Rectal smooth muscle tissue (tissue), 1 donor: ENCODE measurements around the gene DGKI.
"Not testable (repeated sequence)": the region's sequence is repeated elsewhere in the genome, so short reads cannot be mapped to it uniquely, and the experiment has no call there.

Experiments
- H3K27ac ChIP-seq: one replicate; pipeline ENCODE4 v1.7.0; 2013; ENCODE audit warnings: low read depth, low read length, inconsistent platforms
- H3K27me3 ChIP-seq: one replicate; pipeline ENCODE4 v1.7.0; 2013; ENCODE audit warnings: low read length; ENCODE audit not compliant: control insufficient read depth, insufficient read depth
- H3K36me3 ChIP-seq: one replicate; pipeline ENCODE4 v1.7.0; 2013; ENCODE audit warnings: low read length; ENCODE audit not compliant: control insufficient read depth, insufficient read depth
- H3K4me1 ChIP-seq: one replicate; pipeline ENCODE4 v1.7.0; 2013; ENCODE audit warnings: low read length; ENCODE audit not compliant: control insufficient read depth, insufficient read depth
- H3K4me3 ChIP-seq: one replicate; pipeline ENCODE4 v1.7.0; 2013; ENCODE audit warnings: low read length
- H3K9ac ChIP-seq: one replicate; pipeline ENCODE4 v1.7.0; 2013; ENCODE audit warnings: low read length

The DGKI gene

GRCh38 chr7:137844677-137845425 is 1.9 kb downstream of the DGKI start:
- no peak overlapping the region for H3K27ac ChIP-seq
- H3K4me1 ChIP-seq, result peaks cover 4% of the 10 kb centered on the region
- H3K27me3 ChIP-seq, result peaks cover 13% of the 10 kb centered on the region
- H3K9ac ChIP-seq, result no peak overlapping the region
- no peaks in the 10 kb centered on the region for H3K36me3 ChIP-seq
- no peak overlapping the region for H3K4me3 ChIP-seq

GRCh38 chr7:137839903-137840779 is 6.6 kb downstream of the DGKI start:
- Histone ChIP-seq H3K9ac (no peak overlapping the region), H3K27me3 (peaks cover 7% of the 10 kb centered on the region), H3K4me1 (no peaks in the 10 kb centered on the region), H3K27ac (no peak overlapping the region), H3K4me3 (no peak overlapping the region), H3K36me3 (no peaks in the 10 kb centered on the region)

- Histone ChIP-seq H3K36me3 (no peaks in the 10 kb centered on the region), H3K4me1 (no peaks in the 10 kb centered on the region), H3K4me3 (no peak overlapping the region), H3K27me3 (no peaks in the 10 kb centered on the region), H3K27ac (no peak overlapping the region), H3K9ac (no peak overlapping the region)
These were observed 8.0 kb downstream of the DGKI start for GRCh38 chr7:137838706-137839315.

- no peaks in the 10 kb centered on the region for H3K4me1 ChIP-seq
- no peaks in the 10 kb centered on the region for H3K36me3 ChIP-seq
- H3K4me3 ChIP-seq, result no peak overlapping the region
- H3K27ac ChIP-seq, result no peak overlapping the region
- H3K27me3 ChIP-seq, result no peaks in the 10 kb centered on the region
- no peak overlapping the region for H3K9ac ChIP-seq
These were observed 10.2 kb downstream of the DGKI start for GRCh38 chr7:137836541-137836940.

GRCh38 chr7:137836113-137836509 is 10.7 kb downstream of the DGKI start:
- H3K4me1 ChIP-seq, result no peaks in the 10 kb centered on the region
- no peaks in the 10 kb centered on the region for H3K27me3 ChIP-seq
- no peaks in the 10 kb centered on the region for H3K36me3 ChIP-seq
- H3K9ac ChIP-seq, result no peak overlapping the region
- no peak overlapping the region for H3K27ac ChIP-seq
- no peak overlapping the region for H3K4me3 ChIP-seq

GRCh38 chr7:137835486-137836112 is 11.2 kb downstream of the DGKI start:
- no peaks in the 10 kb centered on the region for H3K4me1 ChIP-seq

GRCh38 chr7:137834552-137834951 is 12.2 kb downstream of the DGKI start:
- H3K9ac ChIP-seq, result no peak overlapping the region
- no peaks in the 10 kb centered on the region for H3K4me1 ChIP-seq
- no peak overlapping the region for H3K27ac ChIP-seq
- no peaks in the 10 kb centered on the region for H3K36me3 ChIP-seq
- H3K4me3 ChIP-seq, result no peak overlapping the region
- H3K27me3 ChIP-seq, result no peaks in the 10 kb centered on the region

More at GRCh38 chr7:137835486-137836112, 11.2 kb downstream of the DGKI start:
- no peaks in the 10 kb centered on the region for H3K27me3 ChIP-seq
- H3K27ac ChIP-seq, result no peak overlapping the region
- H3K9ac ChIP-seq, result no peak overlapping the region
- no peak overlapping the region for H3K4me3 ChIP-seq
- H3K36me3 ChIP-seq, result no peaks in the 10 kb centered on the region

GRCh38 chr7:137832990-137833389 is 13.8 kb downstream of the DGKI start:
- not testable (repeated sequence) for H3K36me3 ChIP-seq, H3K27me3 ChIP-seq, H3K27ac ChIP-seq, H3K4me1 ChIP-seq, H3K4me3 ChIP-seq, H3K9ac ChIP-seq

- no peak overlapping the region for H3K4me3 ChIP-seq
- H3K4me1 ChIP-seq, result no peaks in the 10 kb centered on the region
- H3K36me3 ChIP-seq, result no peaks in the 10 kb centered on the region
- no peaks in the 10 kb centered on the region for H3K27me3 ChIP-seq
- H3K9ac ChIP-seq, result no peak overlapping the region
- H3K27ac ChIP-seq, result no peak overlapping the region
These were observed 14.4 kb downstream of the DGKI start for GRCh38 chr7:137832382-137832781.

GRCh38 chr7:137831555-137831954 is 15.2 kb downstream of the DGKI start:
- not testable (repeated sequence) for H3K27ac ChIP-seq, H3K36me3 ChIP-seq

GRCh38 chr7:137829337-137829992 is 17.3 kb downstream of the DGKI start:
- no peaks in the 10 kb centered on the region for H3K36me3 ChIP-seq
- H3K4me3 ChIP-seq, result no peak overlapping the region
- H3K27ac ChIP-seq, result no peak overlapping the region
- H3K9ac ChIP-seq, result no peak overlapping the region
- H3K4me1 ChIP-seq, result no peaks in the 10 kb centered on the region
- no peaks in the 10 kb centered on the region for H3K27me3 ChIP-seq

More at GRCh38 chr7:137831555-137831954, 15.2 kb downstream of the DGKI start:
- H3K4me1 ChIP-seq, H3K4me3 ChIP-seq, H3K27me3 ChIP-seq, H3K9ac ChIP-seq: not testable (repeated sequence)

GRCh38 chr7:137828456-137828855 is 18.3 kb downstream of the DGKI start:
- no peak overlapping the region for H3K9ac ChIP-seq
- no peaks in the 10 kb centered on the region for H3K36me3 ChIP-seq
- H3K4me3 ChIP-seq, result no peak overlapping the region
- H3K4me1 ChIP-seq, result no peaks in the 10 kb centered on the region
- H3K27me3 ChIP-seq, result no peaks in the 10 kb centered on the region
- no peak overlapping the region for H3K27ac ChIP-seq
